GM19467 (cell line): Measurements from ENCODE around the gene SNAP47.

Experiments used
- ATAC-seq: cut with Tn5 transposase; IDR thresholded peaks from one replicate; pipeline ENCODE4 v1.9.1; 2021; ENCODE audit warnings: mild to moderate bottlenecking, moderate library complexity; ENCODE audit not compliant: unreplicated experiment

SNAP47 gene

DNA sequence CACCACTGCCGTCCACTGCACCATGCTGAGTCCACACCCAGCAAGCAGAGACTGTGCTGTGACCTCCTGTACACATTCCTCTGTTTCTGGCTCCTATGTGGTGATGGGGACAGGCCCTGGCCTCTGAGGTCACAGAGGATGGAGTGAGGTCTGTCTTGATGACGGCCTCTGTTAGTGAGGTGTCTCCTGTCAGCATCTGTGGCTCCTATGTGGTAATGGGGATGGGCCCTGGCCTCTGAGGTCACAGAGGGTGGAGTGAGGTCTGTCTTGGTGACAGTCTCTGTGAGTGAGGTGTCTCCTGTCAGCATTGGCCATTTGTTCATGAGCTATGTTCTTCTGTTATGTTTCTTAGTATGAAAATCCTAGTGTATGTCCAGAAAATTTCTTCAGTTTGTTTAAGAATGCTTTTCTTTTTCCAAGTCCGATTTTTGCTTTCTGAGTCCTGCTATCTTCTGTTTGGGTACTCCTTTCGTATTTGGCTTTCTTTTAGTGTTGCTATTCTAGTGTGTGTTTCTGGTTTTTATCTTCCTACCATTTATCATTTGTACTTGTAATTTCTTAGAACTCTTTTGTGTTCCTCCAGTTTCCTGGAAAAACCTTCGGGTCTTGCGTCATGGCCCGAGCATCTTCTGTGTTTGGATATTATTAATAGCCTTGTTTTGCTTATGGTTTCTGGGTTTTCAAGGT is 13.4 kb downstream of the SNAP47 start:
- ATAC-seq = no peak

DNA sequence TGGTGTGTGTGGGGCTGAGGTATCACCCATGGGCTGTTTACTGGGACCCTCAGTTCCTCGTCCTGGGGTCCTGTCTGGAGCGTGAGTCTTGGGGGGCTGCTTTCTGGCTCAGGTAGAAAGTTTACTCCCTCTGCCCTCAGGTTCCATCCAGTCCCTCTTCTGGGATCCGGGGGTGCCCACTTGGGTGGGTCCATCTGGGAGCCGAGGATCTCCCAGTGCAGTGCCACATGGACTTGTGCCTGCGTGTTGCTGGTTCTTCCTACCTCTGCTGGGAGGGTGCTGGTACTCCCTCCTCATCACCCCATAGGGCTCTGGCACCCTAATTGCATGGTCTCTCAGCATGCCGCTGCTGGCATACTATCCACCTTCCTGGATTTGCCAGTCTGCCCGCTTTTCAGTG is 14.0 kb downstream of the SNAP47 start:
- no peak for ATAC-seq

DNA sequence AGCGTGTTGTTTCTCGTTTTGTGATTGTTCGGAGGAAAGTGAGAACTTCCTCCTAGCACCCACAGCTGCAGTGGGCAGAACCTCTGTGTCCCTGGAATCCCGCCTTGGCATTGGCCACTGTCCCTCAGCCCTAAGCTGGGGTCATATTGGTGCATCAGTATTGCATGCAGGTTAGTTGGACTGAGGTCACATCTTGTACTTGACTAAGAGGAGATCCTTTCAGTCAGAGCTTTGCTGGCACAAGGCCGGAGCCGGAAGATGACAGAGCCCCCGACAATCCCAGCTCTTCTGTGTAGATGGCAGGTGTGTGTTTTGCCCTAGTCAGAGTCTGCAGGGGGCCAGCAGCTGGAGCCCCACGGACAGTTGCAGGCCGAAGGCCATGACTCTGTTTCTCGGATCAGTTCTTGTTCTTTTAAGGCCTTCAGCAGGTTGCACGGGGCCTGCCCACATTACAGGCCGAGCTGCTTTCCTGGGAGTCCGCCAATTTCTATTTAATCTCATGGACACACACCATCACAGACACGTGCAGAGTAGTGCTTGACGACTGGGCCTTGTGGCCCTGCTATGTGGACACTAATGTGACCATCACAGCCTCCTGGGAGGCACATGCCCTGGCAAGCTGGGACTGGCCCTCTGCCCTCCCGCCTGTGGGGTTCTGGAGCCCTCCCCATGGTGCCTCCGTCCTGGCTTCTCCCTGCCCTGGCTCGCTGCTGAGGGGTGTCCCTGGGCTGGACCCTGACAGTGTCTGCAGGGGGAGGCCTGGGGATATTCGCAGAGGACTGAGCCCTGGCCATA is 14.9 kb downstream of the SNAP47 start:
- no peak for ATAC-seq

DNA sequence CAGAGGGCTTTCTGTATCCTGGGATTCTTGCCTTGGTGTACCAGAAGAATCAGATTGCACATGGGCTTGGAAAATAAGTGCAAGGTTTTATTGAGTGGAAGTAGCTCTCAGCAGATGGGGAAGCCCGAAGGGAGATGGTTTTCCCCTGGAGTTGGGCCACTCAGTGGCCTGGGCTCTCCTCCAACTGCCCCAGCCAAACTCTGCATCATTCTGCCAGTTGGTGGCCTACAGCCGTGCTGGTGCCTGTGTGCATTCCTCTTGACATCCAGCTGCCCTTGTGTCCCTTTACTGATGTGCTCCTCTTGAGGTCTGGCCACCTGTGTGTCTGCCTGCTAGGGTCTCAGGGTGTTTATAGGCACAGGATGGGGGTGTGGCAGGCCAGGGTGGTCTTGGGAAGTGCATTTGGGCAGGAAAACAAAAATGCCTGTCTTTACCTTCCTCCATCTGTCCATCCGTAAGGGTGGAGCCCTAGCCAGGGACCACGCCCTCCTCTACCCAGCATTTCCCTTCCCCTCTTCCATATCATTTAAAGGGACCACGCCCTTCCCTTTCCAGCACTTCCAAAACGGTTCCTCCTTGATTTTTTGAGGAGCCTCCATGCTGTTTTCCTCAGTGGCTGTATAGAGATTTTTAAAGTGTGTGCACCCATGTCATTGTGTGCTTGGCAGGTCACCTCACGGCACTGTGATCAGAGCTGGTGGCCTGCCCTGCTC is 18.9 kb downstream of the SNAP47 start:
- ATAC-seq = no peak

DNA sequence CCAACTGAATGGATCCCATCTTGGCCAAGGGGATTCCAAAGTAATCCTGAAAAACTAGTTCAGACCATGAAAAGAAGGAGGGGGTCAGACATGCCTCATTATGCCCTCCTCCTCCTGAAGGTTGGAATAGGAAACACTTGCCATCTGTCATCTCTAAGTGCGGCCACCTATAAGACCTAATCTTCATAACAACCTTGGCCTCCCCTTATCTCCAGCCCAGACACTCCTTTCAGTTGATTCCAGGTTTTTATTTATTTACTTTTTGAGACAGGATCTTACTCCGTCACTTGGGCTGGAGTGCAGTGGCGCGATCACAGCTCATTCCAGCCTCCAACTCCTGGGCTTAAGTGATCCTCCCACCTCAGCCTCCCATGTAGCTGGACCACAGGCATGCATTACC is 19.7 kb downstream of the SNAP47 start:
- no peak for ATAC-seq

DNA sequence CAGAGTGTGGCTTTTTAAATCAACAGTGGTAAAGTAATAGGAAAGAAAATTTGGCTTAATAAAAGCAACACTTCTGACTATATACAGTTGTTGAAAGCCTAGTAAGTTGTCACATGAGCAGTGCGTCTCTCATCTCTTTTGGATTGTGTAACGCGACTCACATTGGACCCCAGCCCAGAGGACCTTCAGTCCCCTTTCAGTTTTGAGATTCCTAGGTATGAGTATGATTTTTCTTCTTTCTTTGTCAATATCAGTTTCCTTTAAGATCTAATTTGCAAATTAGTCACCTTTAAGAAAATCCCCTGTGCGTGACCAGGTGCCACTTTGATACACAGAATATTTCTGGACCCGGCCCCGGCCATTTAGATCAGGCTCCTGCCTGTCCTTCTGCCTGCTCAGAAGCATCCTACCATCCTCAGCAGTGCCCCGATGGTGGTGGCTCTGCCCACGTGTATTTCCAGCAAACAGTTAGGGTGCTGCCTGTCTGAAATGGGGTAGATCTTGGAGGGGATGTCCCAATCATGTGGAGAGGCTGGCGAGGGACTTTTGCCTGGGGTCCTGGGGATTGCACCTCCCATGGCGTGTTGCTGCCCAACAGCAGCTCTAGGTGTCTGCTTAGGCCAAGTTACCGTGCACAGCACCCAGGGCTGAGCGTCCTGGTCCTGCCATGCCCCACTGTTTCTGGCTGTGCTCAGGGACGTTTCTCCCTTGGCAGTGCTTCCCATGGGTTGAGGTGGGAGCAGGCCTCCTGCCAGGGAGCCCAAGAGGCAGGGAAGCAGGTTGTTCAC is 21.1 kb downstream of the SNAP47 start:
- ATAC-seq = no peak

DNA sequence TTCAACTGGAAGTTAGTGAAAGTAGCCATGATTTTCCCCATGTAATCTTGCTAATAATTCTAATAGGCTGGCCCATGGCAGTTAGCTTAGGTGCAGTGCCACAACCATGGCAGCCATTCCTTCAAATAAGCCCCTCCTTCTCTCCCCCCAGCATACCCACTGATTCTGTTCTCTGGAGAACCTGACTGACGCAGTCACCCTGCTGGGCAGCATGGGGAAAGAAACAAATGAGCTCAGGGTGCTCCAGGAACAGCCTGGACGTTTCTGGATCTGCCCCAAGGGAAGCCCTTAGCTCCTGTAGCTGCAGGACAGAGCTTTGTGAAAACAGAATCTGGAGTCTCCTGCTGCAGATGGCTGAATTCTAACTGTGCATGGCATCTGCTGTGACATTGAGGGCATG is 22.5 kb downstream of the SNAP47 start:
- ATAC-seq = no peak

DNA sequence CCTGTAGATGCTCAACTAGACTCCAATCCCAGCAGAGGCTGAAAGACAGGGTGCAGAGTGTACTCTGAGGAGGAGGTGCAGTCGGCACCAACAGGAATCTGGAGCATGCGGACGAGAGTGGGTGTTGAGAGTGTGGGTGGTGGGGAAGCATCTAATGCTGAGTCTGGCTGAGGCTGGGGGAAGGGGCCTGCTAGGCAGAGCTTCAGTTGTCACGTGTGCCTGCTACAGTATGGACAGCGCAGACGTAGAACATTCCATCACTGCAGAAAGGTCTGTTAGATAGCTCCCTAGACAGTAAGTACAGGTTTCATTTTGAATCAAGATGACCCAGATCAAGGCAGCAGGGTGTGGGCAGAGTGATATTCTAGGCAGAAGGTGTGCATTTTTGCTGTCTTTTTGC is 23.1 kb downstream of the SNAP47 start:
- ATAC-seq = no peak

DNA sequence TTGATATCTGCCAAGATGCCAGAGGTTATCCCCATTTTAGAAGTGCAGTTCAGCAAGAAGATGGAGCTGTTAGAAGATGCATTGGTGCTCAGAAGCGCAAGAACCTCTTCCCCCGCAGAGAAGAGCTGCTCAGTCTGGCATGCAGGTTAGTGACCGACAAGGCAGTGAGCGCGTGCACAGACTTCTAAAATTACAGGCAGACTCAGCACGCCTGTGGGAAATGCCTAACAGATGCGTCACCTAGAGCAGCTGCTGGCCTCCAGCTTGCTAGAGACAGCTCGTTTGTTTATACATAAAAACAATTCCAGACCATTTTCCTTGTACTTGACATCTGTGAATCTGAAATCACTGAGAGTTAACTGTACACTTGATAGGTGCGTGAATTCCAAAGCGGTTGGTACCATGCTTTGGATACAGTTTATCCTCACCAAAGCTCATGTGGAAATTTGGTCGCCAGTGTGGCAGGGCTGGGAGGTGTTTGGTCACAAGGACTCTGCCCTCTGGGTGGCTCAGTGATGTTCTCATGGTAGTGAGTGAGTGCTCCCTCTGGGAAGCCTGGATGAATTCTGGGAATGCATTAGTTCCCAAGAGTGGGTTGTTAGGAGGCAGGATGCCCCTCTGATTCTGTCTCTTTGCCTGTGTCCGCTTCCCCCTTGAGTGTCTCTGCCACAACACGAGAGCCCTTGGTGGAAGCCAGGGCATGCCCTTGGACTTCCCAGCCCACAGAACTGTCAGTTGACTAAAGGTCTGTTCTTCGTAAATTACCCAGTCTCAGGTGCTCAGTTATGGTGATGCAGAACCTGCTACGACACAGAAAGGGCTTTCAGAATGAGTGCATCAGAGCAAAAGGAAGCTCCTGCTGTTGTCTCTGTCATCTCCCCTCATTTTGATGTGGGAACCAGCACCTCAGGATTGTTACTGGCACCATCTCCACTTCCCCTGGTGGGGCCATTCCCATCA is 24.4 kb downstream of the SNAP47 start:
- no peak for ATAC-seq

DNA sequence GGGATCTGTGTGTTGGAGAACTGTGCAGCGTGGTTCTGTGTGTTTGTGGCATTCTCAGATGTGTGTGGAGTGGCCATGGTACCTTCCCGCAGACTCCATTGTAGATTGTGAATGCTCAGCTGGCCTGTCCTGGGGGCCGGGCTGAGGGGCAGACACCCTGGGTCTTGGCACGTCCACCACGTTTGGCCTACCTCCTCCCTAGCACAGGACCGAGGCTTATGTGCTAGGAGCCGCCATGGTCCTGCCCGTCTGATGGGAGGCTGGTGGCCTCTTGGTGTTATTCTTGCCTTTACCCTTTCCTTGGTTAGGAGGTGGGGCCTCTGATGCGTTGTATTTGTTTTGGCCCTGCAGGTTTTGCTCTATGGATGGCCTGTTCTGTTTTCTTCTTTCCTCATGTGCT is 25.1 kb downstream of the SNAP47 start:
- ATAC-seq = no peak

DNA sequence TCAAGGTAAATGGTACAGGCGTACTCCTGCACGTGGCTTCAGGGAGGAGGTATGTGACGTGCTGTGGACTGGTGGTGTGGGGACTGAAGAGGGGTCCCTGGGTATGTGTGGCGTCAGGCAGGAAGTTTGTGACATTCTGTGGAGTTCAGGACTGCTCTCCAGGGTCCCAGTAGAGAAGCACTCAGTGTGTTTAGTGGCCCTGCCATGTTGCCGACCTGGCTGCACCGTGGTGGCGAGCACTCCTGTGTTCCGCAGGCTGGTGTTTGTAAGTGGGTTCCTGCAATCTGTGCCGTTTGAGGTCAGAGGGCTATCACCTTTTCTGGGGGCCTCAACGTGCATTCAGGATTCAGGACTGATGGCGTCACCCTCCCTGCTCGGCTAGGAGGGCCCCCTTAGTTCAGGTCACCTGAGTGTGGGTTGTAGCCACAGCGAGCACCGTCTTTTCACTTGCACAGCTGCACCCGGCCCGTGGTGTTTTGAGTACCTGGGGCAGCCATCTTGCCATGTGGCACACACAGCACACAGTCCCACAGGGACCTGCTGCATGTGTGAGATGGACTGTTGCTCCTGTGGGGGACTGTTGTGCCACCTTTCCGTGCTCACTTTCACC is 26.5 kb downstream of the SNAP47 start:
- no peak for ATAC-seq

DNA sequence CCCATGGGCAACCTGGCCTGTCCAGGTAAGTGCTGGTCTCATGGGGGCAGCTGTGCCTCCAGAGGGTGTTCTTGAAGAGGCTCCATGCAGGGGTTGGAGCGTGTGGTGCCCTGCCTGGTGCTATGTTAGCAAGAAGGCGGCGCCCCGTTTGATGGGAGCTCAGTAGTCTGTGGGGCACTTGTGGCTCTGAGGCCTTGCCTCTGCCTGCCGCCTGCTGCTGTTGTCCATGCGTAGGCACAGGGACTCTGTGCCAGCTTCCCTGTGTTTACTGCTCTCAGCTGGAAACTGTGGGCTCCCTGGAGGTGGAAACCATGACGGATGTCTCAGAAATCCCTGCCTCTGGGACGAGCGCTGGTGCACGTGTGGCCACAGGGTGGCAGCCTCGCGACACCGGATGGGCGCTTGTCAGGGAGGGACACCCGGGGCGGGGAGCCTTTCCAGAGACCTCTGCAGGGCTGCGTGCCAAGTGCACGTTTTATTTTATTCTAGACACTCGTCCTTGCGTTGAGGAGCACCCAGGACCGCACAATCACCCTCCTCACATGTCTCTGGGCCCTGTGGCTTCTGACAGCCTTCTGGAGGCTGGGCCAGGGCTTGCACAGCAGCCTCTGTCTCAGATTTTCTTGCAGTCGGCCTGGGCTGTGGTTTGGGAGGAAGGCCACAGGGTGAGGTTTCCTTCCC is 27.1 kb downstream of the SNAP47 start:
- ATAC-seq = peak; percentile 86

DNA sequence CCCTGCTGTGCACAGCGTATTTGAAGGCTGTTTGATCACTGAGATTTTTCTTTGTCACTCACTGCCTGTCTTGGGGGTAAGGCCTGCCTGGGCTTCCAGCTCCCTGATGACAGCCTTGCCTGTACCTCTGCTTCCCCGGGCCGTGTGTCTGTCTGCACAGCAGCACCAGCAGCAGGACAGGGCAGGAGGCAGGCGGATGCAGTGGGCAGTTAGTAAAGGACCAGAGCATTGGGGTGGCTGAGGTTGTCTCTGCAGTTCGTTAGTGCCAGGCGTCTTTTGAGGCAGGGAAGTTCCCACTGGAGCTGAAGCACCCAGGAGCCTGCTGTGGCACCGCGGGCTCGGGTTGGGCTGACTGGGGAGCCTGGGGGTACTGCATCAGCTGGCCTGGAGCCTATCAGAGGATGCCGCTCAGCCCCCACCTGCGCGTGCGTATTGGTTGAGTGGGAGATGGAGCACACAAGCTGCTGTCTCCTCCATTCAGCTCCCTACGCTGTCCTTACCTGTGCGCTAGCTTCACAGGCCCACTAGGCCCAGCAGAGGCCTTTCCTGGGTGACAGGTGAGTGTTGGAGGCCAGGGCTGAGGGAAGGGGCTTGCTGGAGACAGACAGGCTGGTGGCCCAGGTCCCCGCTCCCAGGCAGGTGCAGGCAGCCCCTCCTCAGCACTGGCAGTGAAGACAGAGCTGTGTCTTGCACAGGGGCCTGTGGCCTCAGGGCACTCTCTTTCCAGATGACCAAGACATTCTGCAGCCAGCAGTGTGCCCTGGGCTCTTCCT is 28.2 kb downstream of the SNAP47 start:
- no peak for ATAC-seq

DNA sequence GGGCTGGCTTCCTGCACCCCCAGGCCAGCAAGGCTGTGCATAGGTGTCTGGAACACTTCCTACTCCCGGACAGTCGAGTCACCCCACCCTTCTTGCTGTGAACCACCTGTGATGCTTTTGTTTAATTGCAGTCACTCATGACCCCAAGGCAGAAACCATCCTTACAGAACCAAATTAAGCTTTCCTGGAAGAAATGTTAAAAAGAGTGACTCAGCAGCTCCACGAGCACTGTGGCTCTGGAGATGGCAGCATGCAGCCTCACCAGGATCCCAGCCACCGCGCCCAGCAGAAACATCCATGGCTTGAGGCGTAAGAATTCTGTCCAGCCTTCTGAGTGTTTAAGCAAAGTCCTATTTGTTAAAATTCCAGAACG is 28.8 kb downstream of the SNAP47 start:
- ATAC-seq = no peak

DNA sequence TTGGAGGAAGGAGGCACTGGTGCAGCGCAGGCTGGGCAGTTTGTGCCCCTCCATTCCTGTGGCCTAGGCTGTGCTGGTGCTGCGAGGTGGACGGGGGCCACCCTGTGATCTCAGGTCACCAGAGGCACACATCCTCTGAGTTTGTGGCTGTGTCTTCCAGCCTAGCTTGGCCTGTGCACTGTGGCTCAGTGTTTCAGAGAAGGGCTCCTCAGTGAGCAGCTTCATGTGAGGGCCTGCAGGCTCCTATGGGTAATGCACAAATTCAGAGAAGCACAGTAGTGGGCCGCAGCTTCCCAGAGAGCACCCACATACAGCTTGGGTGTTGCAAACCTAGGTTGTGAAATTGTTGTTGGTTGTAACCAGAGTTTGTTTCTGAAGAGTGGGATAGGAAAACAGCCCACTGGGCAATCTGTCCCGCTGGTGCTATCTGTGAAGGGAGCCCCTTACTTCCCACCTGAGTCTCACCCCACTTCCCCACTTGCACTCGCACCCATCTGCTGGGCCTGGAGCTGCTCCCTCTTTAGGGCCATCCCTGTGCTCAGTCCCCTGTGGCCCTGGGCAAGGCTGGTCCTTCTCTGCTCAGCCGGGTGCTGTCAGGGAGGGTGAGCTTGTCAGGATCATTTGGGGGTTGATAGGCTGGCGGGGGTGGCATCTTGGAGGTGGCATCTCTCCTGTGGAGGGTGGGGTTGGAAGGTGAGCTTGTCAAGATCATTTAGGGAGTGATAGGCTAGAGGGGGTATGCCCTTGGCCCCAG is 30.2 kb downstream of the SNAP47 start:
- no peak for ATAC-seq

DNA sequence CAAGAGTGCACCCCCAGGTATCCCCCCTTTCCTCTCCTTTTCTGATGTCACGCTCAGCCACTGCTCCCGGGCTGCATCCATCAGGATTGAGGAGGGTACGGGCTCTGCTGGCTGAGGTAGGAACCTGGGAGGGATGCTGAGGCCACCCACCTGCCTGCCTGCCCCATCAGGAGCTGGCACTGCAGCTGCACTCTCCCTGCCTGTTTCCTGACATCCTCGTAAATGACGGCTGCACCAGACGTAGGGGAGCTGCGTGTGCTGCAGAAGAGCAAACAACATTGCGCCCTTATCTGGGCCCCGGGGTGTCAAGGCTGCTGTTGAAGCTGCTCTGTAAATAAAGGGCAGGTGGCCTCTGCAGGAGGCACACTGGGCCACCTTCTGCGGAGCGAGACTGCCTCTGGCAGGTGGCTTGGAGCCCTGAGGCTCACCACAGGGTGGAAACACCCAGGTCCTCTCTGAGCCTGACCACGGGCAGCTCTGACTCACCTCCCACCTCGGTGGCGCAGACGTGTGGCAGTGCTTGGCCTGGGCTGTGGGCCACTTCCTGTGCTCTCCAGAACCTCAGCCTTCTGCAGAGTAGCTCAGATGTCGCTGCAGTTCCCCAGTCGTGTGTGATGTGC is 30.9 kb downstream of the SNAP47 start:
- ATAC-seq = no peak

DNA sequence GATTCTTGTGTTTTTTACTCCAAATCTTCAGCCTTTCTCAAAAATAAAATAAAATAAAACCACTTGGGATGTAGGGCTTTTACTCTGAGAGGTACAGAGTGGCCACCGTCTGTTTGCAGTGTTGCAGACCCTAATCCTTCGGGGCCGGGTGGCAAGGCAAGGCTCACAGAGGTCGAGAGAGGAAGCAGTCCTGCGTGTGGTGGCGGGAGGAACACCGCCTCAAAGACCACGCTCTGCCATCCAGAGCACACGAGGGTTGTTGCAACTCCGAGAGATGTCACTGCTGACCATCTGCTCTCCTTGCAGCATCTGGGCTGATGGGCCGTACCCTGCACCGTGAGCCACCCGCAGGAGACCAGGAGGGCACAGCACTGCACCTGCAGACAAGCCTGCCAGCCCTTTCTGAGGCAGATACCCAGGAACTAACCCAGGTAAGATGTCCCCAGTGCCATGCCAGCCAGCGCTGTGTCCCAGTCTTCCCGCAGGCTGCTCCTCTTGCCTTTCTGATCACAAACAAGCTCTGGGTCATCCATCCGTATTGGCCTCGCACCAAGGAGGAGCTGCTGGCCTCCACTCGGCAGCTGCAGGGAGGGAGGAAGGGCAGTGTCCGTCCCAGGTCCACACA is 31.5 kb downstream of the SNAP47 start:
- ATAC-seq = no peak
